HEK293 (cell line): ENCODE results near the gene PI3.

Experiments used
- CTCF ChIA-PET: fragments of 350-600 bp; formaldehyde crosslinking; extraction: SDS; loops from one replicate; lab custom pipeline; 2021; ENCODE audit warnings: antibody characterized with exemption; lab: Yijun Ruan, JAX
- POLR2A ChIA-PET: fragments of 300-600 bp; formaldehyde crosslinking; extraction: SDS; loops from one replicate; lab custom pipeline; 2020; ENCODE audit warnings: antibody characterized with exemption, inconsistent platforms; lab: Yijun Ruan, JAX
- H3K27ac ChIP-seq: fragments of 200-500 bp; sonication (Bioruptor generic); 2 replicates; pipeline ENCODE4 v1.5.1; 2014; ENCODE audit warnings: low read depth, low read length, control low read depth, inconsistent platforms; ENCODE audit errors: extremely low read depth
- H3K36me3 ChIP-seq, 2 experiments: fragments of 200-500 bp in 1 of 2; sonication (Bioruptor generic) in 1 of 2; 1 replicate in 1 of 2; 2 replicates in 1 of 2; pipeline ENCODE4 v1.5.1; 2014 to 2017; ENCODE audit warnings: inconsistent platforms in 2 of 2, low read length in 2 of 2; ENCODE audit not compliant: control insufficient read depth in 2 of 2, insufficient read depth in 1 of 2
- H3K4me1 ChIP-seq: fragments of 200-500 bp; sonication (Bioruptor generic); 2 replicates; pipeline ENCODE4 v1.5.1; 2014; ENCODE audit warnings: mild to moderate bottlenecking, low read length, inconsistent platforms; ENCODE audit not compliant: control insufficient read depth, insufficient read depth
- H3K4me3 ChIP-seq: 2 replicates; pipeline ENCODE4 v1.5.1; 2011; ENCODE audit warnings: low read depth, mild to moderate bottlenecking, control low read depth, low read length, moderate library complexity
- H3K9me3 ChIP-seq: fragments of 200-500 bp; sonication (Bioruptor generic); 2 replicates; pipeline ENCODE4 v1.5.1; 2014; ENCODE audit warnings: low read depth, low read length, inconsistent platforms; ENCODE audit not compliant: control insufficient read depth, insufficient read depth
- HOXA7 ChIP-seq: sonication (generic); formaldehyde crosslinking; IDR thresholded peaks from 2 replicates; pipeline ENCODE4 v1.8.1; 2022; ENCODE audit warnings: missing genetic modification reagents, borderline replicate concordance
- KLF1 ChIP-seq: fragments of 450-650 bp; formaldehyde crosslinking; IDR thresholded peaks from 2 replicates; pipeline ENCODE4 v1.5.1; 2016; ENCODE audit warnings: missing biosample characterization, missing genetic modification characterization
- REPIN1 ChIP-seq: fragments of 450-650 bp; formaldehyde crosslinking; IDR thresholded peaks from 2 replicates; pipeline ENCODE4 v1.5.1; 2017; ENCODE audit warnings: missing biosample characterization, missing genetic modification characterization, low read depth
- SP2 ChIP-seq: fragments of 450-650 bp; formaldehyde crosslinking; IDR thresholded peaks from 2 replicates; pipeline ENCODE4 v1.5.1; 2016; ENCODE audit warnings: missing biosample characterization, missing genetic modification characterization
- ZFP69B ChIP-seq: fragments of 450-650 bp; formaldehyde crosslinking; IDR thresholded peaks from 2 replicates; pipeline ENCODE4 v1.5.1; 2016; ENCODE audit warnings: missing biosample characterization, missing genetic modification characterization
- ZNF132 ChIP-seq: fragments of 450-650 bp; formaldehyde crosslinking; IDR thresholded peaks from 2 replicates; pipeline ENCODE4 v1.5.1; 2017; ENCODE audit warnings: missing biosample characterization, missing genetic modification characterization, borderline replicate concordance
- ZNF133 ChIP-seq: fragments of 450-650 bp; formaldehyde crosslinking; IDR thresholded peaks from 2 replicates; pipeline ENCODE4 v1.5.1; 2016; ENCODE audit warnings: missing biosample characterization, missing genetic modification characterization
- ZNF426 ChIP-seq: fragments of 450-650 bp; formaldehyde crosslinking; IDR thresholded peaks from 2 replicates; pipeline ENCODE4 v1.5.1; 2017; ENCODE audit warnings: missing biosample characterization, missing genetic modification characterization, mild to moderate bottlenecking, inconsistent platforms, moderate library complexity
- ZNF610 ChIP-seq: fragments of 450-650 bp; formaldehyde crosslinking; IDR thresholded peaks from 2 replicates; pipeline ENCODE4 v1.5.1; 2016; ENCODE audit warnings: missing biosample characterization, missing genetic modification characterization, borderline replicate concordance
- TF ChIP-seq, protein P1 (sequence below): fragments of 450-650 bp; formaldehyde crosslinking; IDR thresholded peaks from 2 replicates; pipeline ENCODE4 v1.5.1; 2016; ENCODE audit warnings: missing biosample characterization, missing genetic modification characterization
- TF ChIP-seq, protein P2 (sequence below): fragments of 450-650 bp; IDR thresholded peaks from 2 replicates; pipeline ENCODE4 v1.5.1; 2018; ENCODE audit warnings: missing biosample characterization, mild to moderate bottlenecking, missing genetic modification characterization
- TF ChIP-seq, protein P3 (sequence below): fragments of 450-650 bp; formaldehyde crosslinking; IDR thresholded peaks from 2 replicates; pipeline ENCODE4 v1.5.1; 2017; ENCODE audit warnings: missing biosample characterization, missing genetic modification characterization
- TF ChIP-seq, protein P4 (sequence below): fragments of 450-650 bp; formaldehyde crosslinking; IDR thresholded peaks from 2 replicates; pipeline ENCODE4 v1.5.1; 2016; ENCODE audit warnings: missing biosample characterization, missing genetic modification characterization
- TF ChIP-seq, protein P5 (sequence below): fragments of 450-650 bp; formaldehyde crosslinking; IDR thresholded peaks from 2 replicates; pipeline ENCODE4 v1.5.1; 2016; ENCODE audit warnings: missing biosample characterization, missing genetic modification characterization

The PI3 gene

DNA sequence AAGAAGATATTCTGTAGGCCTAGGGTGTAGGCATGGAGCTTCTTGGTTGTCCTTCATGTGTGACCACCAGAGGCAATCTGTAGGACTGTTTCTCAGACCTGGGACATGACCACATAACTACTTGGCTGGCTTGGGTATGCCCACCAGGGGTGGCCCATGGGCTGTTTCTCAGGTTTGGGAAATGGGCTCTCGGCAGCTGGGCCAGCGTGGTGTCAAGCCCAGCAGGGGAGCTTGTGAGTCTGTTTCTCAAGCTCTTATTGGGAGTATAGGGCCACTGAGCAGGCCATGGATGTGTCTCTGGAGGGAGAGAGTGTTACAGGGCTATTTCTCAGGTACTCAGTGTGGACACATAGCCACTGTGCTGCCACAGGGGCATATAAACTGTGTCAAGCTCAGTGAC, 43.9 kb downstream of the PI3 start:
- no peaks in the 10 kb centered on the region for H3K9me3 ChIP-seq
- ChIA-PET POLR2A (no interaction called here), CTCF (interaction anchor here (0.6 to 0.7 kb wide), 2 partner anchors 39 to 509 kb away, joined by 3 read pairs; no protein-coding TSS in a partner anchor)
- no peak overlapping the region for H3K27ac ChIP-seq
- no peaks in the 10 kb centered on the region for H3K36me3 ChIP-seq
- H3K4me1 ChIP-seq, result no peaks in the 10 kb centered on the region
- no peak overlapping the region for H3K4me3 ChIP-seq
- TF ChIP-seq ZNF610 (tag by site-specific recombination) (no peak), KLF1 (no peak), SP2 (tag by site-specific recombination) (no peak), ZNF133 (tag by site-specific recombination) (no peak), ZNF426 (tag by site-specific recombination) (no peak), HOXA7 (CRISPR knock-in tag) (no peak), ZNF132 (tag by site-specific recombination) (no peak)
- TF ChIP-seq, protein P1, sequence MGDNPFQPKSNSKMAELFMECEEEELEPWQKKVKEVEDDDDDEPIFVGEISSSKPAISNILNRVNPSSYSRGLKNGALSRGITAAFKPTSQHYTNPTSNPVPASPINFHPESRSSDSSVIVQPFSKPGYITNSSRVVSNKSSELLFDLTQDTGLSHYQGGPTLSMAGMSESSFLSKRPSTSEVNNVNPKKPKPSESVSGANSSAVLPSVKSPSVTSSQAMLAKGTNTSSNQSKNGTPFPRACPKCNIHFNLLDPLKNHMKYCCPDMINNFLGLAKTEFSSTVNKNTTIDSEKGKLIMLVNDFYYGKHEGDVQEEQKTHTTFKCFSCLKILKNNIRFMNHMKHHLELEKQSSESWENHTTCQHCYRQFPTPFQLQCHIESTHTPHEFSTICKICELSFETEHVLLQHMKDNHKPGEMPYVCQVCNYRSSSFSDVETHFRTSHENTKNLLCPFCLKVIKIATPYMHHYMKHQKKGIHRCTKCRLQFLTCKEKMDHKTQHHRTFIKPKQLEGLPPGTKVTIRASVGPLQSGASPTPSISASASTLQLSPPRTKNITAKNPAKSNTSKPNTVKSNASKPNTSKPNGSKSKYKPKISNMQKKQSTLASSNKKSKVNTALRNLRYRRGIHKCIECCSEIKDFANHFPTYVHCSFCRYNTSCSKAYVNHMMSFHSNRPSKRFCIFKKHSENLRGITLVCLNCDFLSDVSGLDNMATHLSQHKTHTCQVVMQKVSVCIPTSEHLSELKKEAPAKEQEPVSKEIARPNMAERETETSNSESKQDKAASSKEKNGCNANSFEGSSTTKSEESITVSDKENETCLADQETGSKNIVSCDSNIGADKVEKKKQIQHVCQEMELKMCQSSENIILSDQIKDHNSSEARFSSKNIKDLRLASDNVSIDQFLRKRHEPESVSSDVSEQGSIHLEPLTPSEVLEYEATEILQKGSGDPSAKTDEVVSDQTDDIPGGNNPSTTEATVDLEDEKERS (tag by site-specific recombination), result no peak
- TF ChIP-seq, protein P2, sequence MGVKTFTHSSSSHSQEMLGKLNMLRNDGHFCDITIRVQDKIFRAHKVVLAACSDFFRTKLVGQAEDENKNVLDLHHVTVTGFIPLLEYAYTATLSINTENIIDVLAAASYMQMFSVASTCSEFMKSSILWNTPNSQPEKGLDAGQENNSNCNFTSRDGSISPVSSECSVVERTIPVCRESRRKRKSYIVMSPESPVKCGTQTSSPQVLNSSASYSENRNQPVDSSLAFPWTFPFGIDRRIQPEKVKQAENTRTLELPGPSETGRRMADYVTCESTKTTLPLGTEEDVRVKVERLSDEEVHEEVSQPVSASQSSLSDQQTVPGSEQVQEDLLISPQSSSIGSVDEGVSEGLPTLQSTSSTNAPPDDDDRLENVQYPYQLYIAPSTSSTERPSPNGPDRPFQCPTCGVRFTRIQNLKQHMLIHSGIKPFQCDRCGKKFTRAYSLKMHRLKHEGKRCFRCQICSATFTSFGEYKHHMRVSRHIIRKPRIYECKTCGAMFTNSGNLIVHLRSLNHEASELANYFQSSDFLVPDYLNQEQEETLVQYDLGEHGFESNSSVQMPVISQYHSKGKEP (tag by site-specific recombination), result no peak
- TF ChIP-seq, protein P3, sequence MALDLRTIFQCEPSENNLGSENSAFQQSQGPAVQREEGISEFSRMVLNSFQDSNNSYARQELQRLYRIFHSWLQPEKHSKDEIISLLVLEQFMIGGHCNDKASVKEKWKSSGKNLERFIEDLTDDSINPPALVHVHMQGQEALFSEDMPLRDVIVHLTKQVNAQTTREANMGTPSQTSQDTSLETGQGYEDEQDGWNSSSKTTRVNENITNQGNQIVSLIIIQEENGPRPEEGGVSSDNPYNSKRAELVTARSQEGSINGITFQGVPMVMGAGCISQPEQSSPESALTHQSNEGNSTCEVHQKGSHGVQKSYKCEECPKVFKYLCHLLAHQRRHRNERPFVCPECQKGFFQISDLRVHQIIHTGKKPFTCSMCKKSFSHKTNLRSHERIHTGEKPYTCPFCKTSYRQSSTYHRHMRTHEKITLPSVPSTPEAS (tag by site-specific recombination), result no peak
- TF ChIP-seq, protein P4, sequence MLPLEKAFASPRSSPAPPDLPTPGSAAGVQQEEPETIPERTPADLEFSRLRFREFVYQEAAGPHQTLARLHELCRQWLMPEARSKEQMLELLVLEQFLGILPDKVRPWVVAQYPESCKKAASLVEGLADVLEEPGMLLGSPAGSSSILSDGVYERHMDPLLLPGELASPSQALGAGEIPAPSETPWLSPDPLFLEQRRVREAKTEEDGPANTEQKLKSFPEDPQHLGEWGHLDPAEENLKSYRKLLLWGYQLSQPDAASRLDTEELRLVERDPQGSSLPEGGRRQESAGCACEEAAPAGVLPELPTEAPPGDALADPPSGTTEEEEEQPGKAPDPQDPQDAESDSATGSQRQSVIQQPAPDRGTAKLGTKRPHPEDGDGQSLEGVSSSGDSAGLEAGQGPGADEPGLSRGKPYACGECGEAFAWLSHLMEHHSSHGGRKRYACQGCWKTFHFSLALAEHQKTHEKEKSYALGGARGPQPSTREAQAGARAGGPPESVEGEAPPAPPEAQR, result no peak

DNA sequence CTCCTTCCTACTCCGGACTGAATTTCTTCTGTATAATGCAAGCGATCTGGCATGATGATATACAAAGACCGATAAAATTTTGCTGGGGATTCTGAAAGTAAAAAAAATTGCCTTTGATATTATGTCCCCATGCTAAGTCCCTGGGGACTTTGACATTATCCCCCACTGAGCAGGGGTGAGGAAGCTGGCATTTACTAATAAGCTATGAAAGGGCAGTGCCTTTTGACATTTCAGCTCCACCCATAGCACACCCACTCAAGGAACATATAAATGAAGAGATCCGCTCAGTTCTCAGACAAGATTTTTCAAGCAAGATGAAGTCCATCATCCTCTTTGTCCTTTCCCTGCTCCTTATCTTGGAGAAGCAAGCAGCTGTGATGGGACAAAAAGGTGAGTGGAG, 46.4 kb downstream of the PI3 start, which contains the start of gene SEMG2:
SEMG2 (plus strand) TSS at position 298 of the 400 bp plus-strand sequence; CDS start at position 315, 17 bp downstream.
- no peak within 1 kb of the TSS for H3K4me3 ChIP-seq
- no peaks in the 10 kb centered on the region for H3K4me1 ChIP-seq
- POLR2A ChIA-PET, result no interaction called here
- TF ChIP-seq ZFP69B (tag by site-specific recombination) (no peak), ZNF426 (tag by site-specific recombination) (no peak), REPIN1 (tag by site-specific recombination) (no peak)
- TF ChIP-seq, protein P1 (tag by site-specific recombination), result no peak
- TF ChIP-seq, protein P5, sequence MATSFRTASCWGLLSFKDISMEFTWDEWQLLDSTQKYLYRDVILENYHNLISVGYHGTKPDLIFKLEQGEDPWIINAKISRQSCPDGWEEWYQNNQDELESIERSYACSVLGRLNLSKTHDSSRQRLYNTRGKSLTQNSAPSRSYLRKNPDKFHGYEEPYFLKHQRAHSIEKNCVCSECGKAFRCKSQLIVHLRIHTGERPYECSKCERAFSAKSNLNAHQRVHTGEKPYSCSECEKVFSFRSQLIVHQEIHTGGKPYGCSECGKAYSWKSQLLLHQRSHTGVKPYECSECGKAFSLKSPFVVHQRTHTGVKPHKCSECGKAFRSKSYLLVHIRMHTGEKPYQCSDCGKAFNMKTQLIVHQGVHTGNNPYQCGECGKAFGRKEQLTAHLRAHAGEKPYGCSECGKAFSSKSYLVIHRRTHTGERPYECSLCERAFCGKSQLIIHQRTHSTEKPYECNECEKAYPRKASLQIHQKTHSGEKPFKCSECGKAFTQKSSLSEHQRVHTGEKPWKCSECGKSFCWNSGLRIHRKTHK (tag by site-specific recombination), result no peak
- no peaks in the 10 kb centered on the region for H3K36me3 ChIP-seq
- H3K27ac ChIP-seq, result no peak within 1 kb of the TSS
- CTCF ChIA-PET, result interaction anchor here (0.7 to 2.0 kb wide), 4 partner anchors 22 to 82 kb away, joined by 3 to 4 read pairs (median 3); no protein-coding TSS in a partner anchor
- no peaks in the 10 kb centered on the region for H3K9me3 ChIP-seq
